Measurements from ENCODE around the gene EPN3.

GRCh38 chr17:50545311-50545710 lies 12.8 kb downstream of the EPN3 start:
- TF ChIP-seq CTCF (conservative IDR thresholded peaks at IDR 0.05; ENCODE audit: low read length) = no peak
- TF ChIP-seq EZH2phosphoT487 (IDR thresholded peaks at IDR 0.05; ENCODE audit: borderline replicate concordance) = no peak

All from Loucy (cell line).